K562 (cell line): ENCODE data around the gene PRSS21. TPM values are rescaled to one million over a fixed set of nuclear protein-coding genes. Genes with fewer than 3 reads are reported as not detected.

Source experiments
- ATAC-seq: fragments of 200-7000 bp; cut with Tn5 transposase; 3 replicates; pipeline ENCODE4 v1.9.1; 2020; ENCODE audit warnings: moderate library complexity
- BruUV-seq: library from RNA; stranded (reverse); fragments of 400-500 nt; replicated peaks from 2 replicates; lab custom pipeline; 2021; lab: Mats Ljungman, UMichigan
- CTCF ChIA-PET: fragments of 300-600 bp; formaldehyde crosslinking; extraction: SDS; loops from one replicate; lab custom pipeline; 2021; ENCODE audit warnings: low intra/inter-chr PET ratio; lab: Yijun Ruan, JAX
- POLR2A ChIA-PET: fragments of 300-600, 350-650 bp; sonication (Branson Sonifier 250); formaldehyde crosslinking; extraction: SDS; loops from one replicate; lab custom pipeline; 2021; ENCODE audit warnings: antibody characterized with exemption, inconsistent platforms; lab: Yijun Ruan, JAX
- DNase-seq, 4 experiments: peaks; one replicate each; pipeline versions ENCODE4 v3.0.0 to v3.0.0-alpha.2; 2011 to 2018; ENCODE audit warnings: low spot score in 3 of 4, mixed read lengths in 3 of 4; ENCODE audit errors: extremely low read depth in 1 of 4
- FAIRE-seq: peaks from 2 replicates; lab custom pipeline; 2011; peaks lifted over from hg19 to GRCh38; lab: Jason Lieb, UNC
- H2AFZ ChIP-seq: 2 replicates; pipeline ENCODE4 v1.6.0; 2011; ENCODE audit warnings: low read depth, low read length, control low read depth, inconsistent platforms
- H3K27ac ChIP-seq: fragments of 200-600 bp; 3 replicates; pipeline ENCODE4 v1.8.0; 2011; ENCODE audit warnings: low read depth, mild to moderate bottlenecking, control low read depth, inconsistent platforms, low read length, moderate library complexity, mixed read lengths; ENCODE audit errors: extremely low read depth
- H3K27me3 ChIP-seq, 2 experiments: fragments of 300-600 bp in 1 of 2; 2 replicates in 1 of 2; 3 replicates in 1 of 2; pipeline versions ENCODE4 v1.6.0 to v1.8.0; 2011; ENCODE audit warnings: inconsistent platforms in 2 of 2, low read length in 2 of 2, mild to moderate bottlenecking in 1 of 2, mixed read lengths in 1 of 2, moderate library complexity in 1 of 2; ENCODE audit not compliant: control insufficient read depth in 2 of 2, insufficient read depth in 2 of 2
- H3K36me3 ChIP-seq: fragments of 300-600 bp; 3 replicates; pipeline ENCODE4 v1.8.0; 2011; ENCODE audit warnings: mild to moderate bottlenecking, low read length, inconsistent platforms; ENCODE audit not compliant: control insufficient read depth, insufficient read depth
- H3K4me1 ChIP-seq, 2 experiments: fragments of 200-600 bp in 1 of 2; replicated peaks in 1 of 2; 2 replicates in 1 of 2; 3 replicates in 1 of 2; pipeline versions ENCODE4 v1.5.1 to v1.8.0; 2011; ENCODE audit warnings: inconsistent platforms in 2 of 2, low read length in 2 of 2, mild to moderate bottlenecking in 1 of 2, mixed read lengths in 1 of 2, moderate library complexity in 1 of 2; ENCODE audit not compliant: control insufficient read depth in 2 of 2, insufficient read depth in 2 of 2
- H3K4me2 ChIP-seq: 2 replicates; pipeline ENCODE4 v1.6.1; 2011; ENCODE audit warnings: low read length, control low read depth, inconsistent platforms, mixed read lengths; ENCODE audit not compliant: insufficient read depth
- H3K4me3 ChIP-seq: fragments of 200-600 bp; sonication (generic), shearing (Covaris generic); 2 replicates; pipeline ENCODE4 v1.5.1; 2016; ENCODE audit warnings: control low read depth, inconsistent platforms
- H3K79me2 ChIP-seq: fragments of 200-600 bp; 3 replicates; pipeline ENCODE4 v1.8.0; 2011; ENCODE audit warnings: low read length, inconsistent platforms; ENCODE audit not compliant: control insufficient read depth, insufficient read depth
- H3K9ac ChIP-seq, 2 experiments: 2 replicates each; pipeline versions ENCODE4 v1.6.0 to v1.6.1; 2011; ENCODE audit warnings: low read depth in 2 of 2, low read length in 2 of 2, control low read depth in 1 of 2, inconsistent platforms in 1 of 2, mild to moderate bottlenecking in 1 of 2, mixed read lengths in 1 of 2; ENCODE audit not compliant: insufficient read depth in 1 of 2
- H3K9me1 ChIP-seq: one replicate; pipeline ENCODE4 v1.6.0; 2011; ENCODE audit warnings: inconsistent platforms, mild to moderate bottlenecking, low read length, moderate library complexity; ENCODE audit not compliant: control insufficient read depth, insufficient read depth
- H3K9me3 ChIP-seq: replicated peaks from 2 replicates; pipeline ENCODE4 v1.5.1; 2011; ENCODE audit warnings: low read depth, low read length, inconsistent platforms; ENCODE audit not compliant: control insufficient read depth, insufficient read depth
- H4K20me1 ChIP-seq: replicated peaks from 2 replicates; pipeline ENCODE4 v1.6.1; 2011; ENCODE audit warnings: low read length, inconsistent platforms, mixed read lengths; ENCODE audit not compliant: control insufficient read depth, insufficient read depth
- ADNP ChIP-seq: fragments of 200-800 bp; sonication (Bioruptor generic); IDR thresholded peaks from 2 replicates; pipeline ENCODE4 v1.6.1; 2016; ENCODE audit warnings: missing genetic modification characterization, missing compliant biosample characterization
- BCOR ChIP-seq: fragments of 450-650 bp; IDR thresholded peaks from 2 replicates; pipeline ENCODE4 v1.6.1; 2016
- CAMTA2 ChIP-seq: fragments of 250-450 bp; sonication (Bioruptor Pico); conservative IDR thresholded peaks from 2 replicates; pipeline ENCODE4 v1.5.1; 2022
- CBX1 ChIP-seq: sonication (generic); IDR thresholded peaks from 2 replicates; pipeline ENCODE4 v1.6.1; 2016; ENCODE audit warnings: antibody characterized with exemption, low read depth, mild to moderate bottlenecking
- CHCHD3 ChIP-seq: fragments of 250-450 bp; sonication (Bioruptor Pico); IDR thresholded peaks from 2 replicates; pipeline ENCODE4 v2.1.2; 2022; ENCODE audit warnings: mild to moderate bottlenecking
- ESRRA ChIP-seq: fragments of 450-650 bp; IDR thresholded peaks from 2 replicates; pipeline ENCODE4 v1.6.1; 2014; ENCODE audit warnings: low read depth, mild to moderate bottlenecking, moderate library complexity, borderline replicate concordance
- HDAC2 ChIP-seq: fragments of 450-650 bp; IDR thresholded peaks from 2 replicates; pipeline ENCODE4 v1.6.1; 2016; ENCODE audit warnings: mild to moderate bottlenecking
- KDM1A ChIP-seq, 2 experiments: fragments of 450-650 bp; IDR thresholded peaks; 2 replicates each; pipeline ENCODE4 v1.6.1; 2016; ENCODE audit warnings: mild to moderate bottlenecking in 2 of 2
- NBN ChIP-seq: fragments of 450-650 bp; IDR thresholded peaks from 2 replicates; pipeline ENCODE4 v1.6.1; 2016; ENCODE audit warnings: low read depth, mild to moderate bottlenecking
- POLR2AphosphoS5 ChIP-seq: IDR thresholded peaks from 2 replicates; pipeline ENCODE4 v1.6.1; 2011; ENCODE audit warnings: mild to moderate bottlenecking, low read depth, low read length, moderate library complexity; ENCODE audit not compliant: control insufficient read depth, insufficient read depth
- RBM15 ChIP-seq: fragments of 200-400 bp; formaldehyde crosslinking; IDR thresholded peaks from 2 replicates; pipeline ENCODE4 v1.6.1; 2018; ENCODE audit warnings: mild to moderate bottlenecking, low read length, moderate library complexity; ENCODE audit not compliant: insufficient read depth
- RBM25 ChIP-seq: fragments of 200-400 bp; formaldehyde crosslinking; IDR thresholded peaks from 2 replicates; pipeline ENCODE4 v1.6.1; 2018; ENCODE audit warnings: low read length, low read depth, moderate library complexity; ENCODE audit not compliant: severe bottlenecking
- RCOR1 ChIP-seq, 2 experiments: IDR thresholded peaks; 2 replicates each; pipeline ENCODE4 v1.6.1; 2012; ENCODE audit warnings: low read depth in 2 of 2, low read length in 2 of 2, borderline replicate concordance in 1 of 2, improper control_type of control experiment in 1 of 2
- SMARCA5 ChIP-seq: fragments of 450-650 bp; IDR thresholded peaks from 2 replicates; pipeline ENCODE4 v1.6.1; 2016
- WGBS: fragments of 100-300 bp; shearing (Covaris generic); methylation state at CpG from one replicate; pipeline ENCODE4 v1.1.6; 2016; ENCODE audit warnings: low coverage, mixed read lengths; ENCODE audit not compliant: insufficient coverage; ENCODE audit errors: missing lambda C conversion rate; 5-methylcytosine and 5-hydroxymethylcytosine counted together
- in situ Hi-C: fragments of 300-500 bp; cut with MboI; formaldehyde crosslinking; loops from 4 replicates; pipeline ENCODE4 v1.15.0; 2018; ENCODE audit warnings: inconsistent platforms, mixed read lengths
- intact Hi-C: fragments of 100-400 bp; cut with micrococcal nuclease; formaldehyde crosslinking; loops from 2 replicates; pipeline ENCODE4 v1.14.2; 2022
- polyA plus RNA-seq, 8 experiments: library from polyadenylated mRNA; depleted of rRNA in 4 of 8; stranded (reverse) in 5 of 8; unstranded in 3 of 8; fragments of >200 nt; fragmentation: Nextera tagmentation in 2 of 8; fragmentation: Illumina TruSeq in 1 of 8; extraction: Ambion mirVana in 2 of 8; extraction: Trizol in 1 of 8; gene quantifications; 2 replicates each; pipeline versions ENCODE4 v1.2.1 to v1.2.3, GENCODE V29; 2011 to 2014; ENCODE audit warnings: inconsistent platforms in 1 of 8, missing spikeins in 1 of 8
- total RNA-seq, 7 experiments: library from RNA; depleted of rRNA in 6 of 7; stranded (reverse); fragments of >200 nt in 6 of 7; fragmentation: Illumina TruSeq in 2 of 7; extraction: Trizol in 2 of 7; gene quantifications; 2 replicates each; pipeline versions ENCODE4 v1.2.1 to v1.2.3, GENCODE V29; 2011 to 2021; ENCODE audit warnings: low replicate concordance in 1 of 7

PRSS21 gene
- total and polyA plus RNA-seq, 9 of the 15 experiments (the other 6 are each of a cell fraction or from before 2014, with no cell fraction given): 12.1 to 121 (median 61.3) TPM

DNA sequence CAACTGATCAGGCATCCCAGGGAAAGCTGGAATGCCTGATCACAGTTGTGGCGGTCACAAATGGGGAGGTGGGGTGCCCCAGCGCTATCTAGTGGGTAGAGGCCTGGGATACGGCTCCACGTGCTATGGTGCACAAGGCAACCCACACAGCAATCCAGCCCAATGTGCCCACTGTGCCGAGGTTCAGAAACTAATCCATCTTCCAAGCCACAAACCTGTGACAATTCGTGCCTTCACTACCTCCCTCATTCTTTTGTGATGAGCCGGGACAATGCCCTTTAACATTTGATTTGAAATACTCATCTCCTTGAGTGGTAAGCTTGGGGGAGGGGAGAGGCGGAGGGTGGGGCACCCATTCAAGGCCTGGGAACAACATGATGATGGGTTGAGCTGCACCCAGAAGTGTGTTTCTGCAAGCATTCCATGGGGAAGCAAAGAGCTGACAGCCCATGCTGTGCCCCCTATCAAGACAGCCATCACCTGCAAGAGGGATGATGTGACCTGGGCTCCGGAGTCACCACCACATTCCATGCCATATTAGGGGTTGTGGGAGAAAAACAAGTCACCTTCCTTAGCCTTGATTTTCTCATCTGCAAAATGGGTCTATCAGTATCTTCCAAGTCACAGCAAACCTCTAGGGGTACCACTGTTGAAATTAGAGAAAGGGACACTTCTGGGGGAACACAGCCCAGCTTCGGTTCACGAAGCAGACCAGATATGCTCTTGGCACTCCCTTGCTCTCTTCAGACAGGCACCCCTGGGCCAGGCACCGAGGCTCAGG, 43.7 kb upstream of the PRSS21 start:
- CTCF ChIA-PET: no interaction called here
- H3K36me3 ChIP-seq: peaks cover 82% of the 10 kb centered on the region
- BruUV-seq: no TSS peak
- WGBS: 79% methylated on average over 12 of the region's 12 CpGs
- intact Hi-C loops: no loop called here
- no peaks in the 10 kb centered on the region for H3K9me3 ChIP-seq
- H4K20me1 ChIP-seq: peaks cover 22% of the 10 kb centered on the region; the same call in 1 of the 2 replicates
- H3K27ac ChIP-seq: peak overlapping the region; percentile 54; the same call in 2 of the 3 replicates
- no peaks in the 10 kb centered on the region for H3K9me1 ChIP-seq
- no peak overlapping the region for H3K4me3 ChIP-seq
- TF ChIP-seq CHCHD3 (CRISPR knock-in tag): no peak
- peak; percentile 90 for TF ChIP-seq BCOR
- 0 out of 2 replicates have a peak, but pooled peaks have one; percentile 2 for TF ChIP-seq POLR2AphosphoS5
- TF ChIP-seq ESRRA: peak; percentile 88
- no peak for TF ChIP-seq CAMTA2 (CRISPR knock-in tag)
- peak; percentile 92 for TF ChIP-seq ADNP (tag)
- TF ChIP-seq KDM1A (IDR thresholded peaks at IDR 0.05): peak; percentile 59 to 81; a peak in 3 of 4 replicates
- peak; percentile 90 for TF ChIP-seq RBM25
- peak in 1 of 2 experiments; percentile 38; a peak in 1 of 4 replicates for TF ChIP-seq RCOR1 (IDR thresholded peaks at IDR 0.05; ENCODE audit: borderline replicate concordance in 1 of 2, low read depth in 2 of 2, low read length in 2 of 2)
- TF ChIP-seq SMARCA5: 0 out of 2 replicates have a peak, but pooled peaks have one; percentile 57
- TF ChIP-seq CBX1: 0 out of 2 replicates have a peak, but pooled peaks have one; percentile 61
- peak; percentile 73; the same call in 1 of the 2 replicates for TF ChIP-seq HDAC2
- TF ChIP-seq NBN: no peak
- TF ChIP-seq RBM15: no peak
- in situ Hi-C loops: no loop called here
- POLR2A ChIA-PET: interaction anchor here (0.6 to 2.3 kb wide), 4 partner anchors 8 to 500 kb away, joined by 3 to 8 read pairs (median 6); partner anchors contain the start of gene SRRM2
- H3K27me3 ChIP-seq: no peaks in the 10 kb centered on the region
- H3K4me2 ChIP-seq: no peak overlapping the region
- H2AFZ ChIP-seq: no peak overlapping the region
- H3K4me1 ChIP-seq: peaks cover 20 to 61% of the 10 kb centered on the region in 2 experiments; a peak in 4 of 5 replicates
- ATAC-seq: no peak
- no peak for FAIRE-seq
- DNase-seq: no peak
- H3K9ac ChIP-seq: no peak overlapping the region; a peak in 1 of 4 replicates
- peaks cover 43% of the 10 kb centered on the region for H3K79me2 ChIP-seq
